GM23248 (cell line): ENCODE data around the gene BMAL2.

Source experiments
- EZH2 ChIP-seq: fragments of 200-600 bp; sonication (generic); IDR thresholded peaks from 2 replicates; pipeline ENCODE4 v1.6.1; 2018; ENCODE audit warnings: antibody characterized with exemption, mild to moderate bottlenecking; ENCODE audit not compliant: insufficient read depth, poor library complexity, severe bottlenecking
- EZH2phosphoT487 ChIP-seq: fragments of 200-600 bp; sonication (generic); IDR thresholded peaks from 2 replicates; pipeline ENCODE4 v1.6.1; 2018; ENCODE audit warnings: antibody characterized with exemption, moderate library complexity, mild to moderate bottlenecking, low read depth; ENCODE audit not compliant: insufficient read depth

- TF ChIP-seq EZH2phosphoT487, result no peak
- no peak for TF ChIP-seq EZH2
These were observed 23.3 kb downstream of the BMAL2 start for GRCh38 chr12:27355979-27356378.
